ENCODE measurements around the gene SEMA3A. TPM values are rescaled to one million over a fixed set of nuclear protein-coding genes. Genes with fewer than 3 reads are reported as not detected.

Gene SEMA3A
- polyA plus RNA-seq, 1 donor from 2014 or later: 22.8 TPM

DNA sequence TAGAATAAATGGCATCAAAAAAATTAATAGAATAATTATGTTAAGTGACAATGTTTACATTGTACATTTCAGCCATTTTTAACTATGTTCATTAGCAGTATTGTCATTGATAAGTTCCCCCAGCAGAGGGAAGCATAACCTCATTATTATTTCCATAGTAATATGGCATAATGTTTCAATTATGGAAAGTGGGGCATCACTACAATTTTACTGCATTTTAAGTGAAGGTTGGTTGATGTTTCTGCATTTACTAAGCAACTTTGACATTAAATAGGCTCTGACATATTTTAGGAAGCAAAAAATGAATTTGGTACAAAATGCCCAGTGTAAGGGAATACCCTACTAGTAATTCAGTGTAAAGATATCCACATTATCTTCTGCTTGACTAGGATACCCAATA is 218.3 kb downstream of the SEMA3A start:
- H4K20me1 ChIP-seq (ENCODE audit: insufficient read depth): no peaks in the 10 kb centered on the region
- no peak overlapping the region for H3K27ac ChIP-seq (ENCODE audit: low read length)
- H3K4me3 ChIP-seq (ENCODE audit: low read length): no peak overlapping the region
- H3K27me3 ChIP-seq (ENCODE audit: insufficient read depth, low read depth, low read length): no peaks in the 10 kb centered on the region
- no peaks in the 10 kb centered on the region for H3F3A ChIP-seq (ENCODE audit: insufficient read depth, low read length, poor library complexity, severe bottlenecking)
- H2AFZ ChIP-seq (ENCODE audit: low read depth, low read length): no peak overlapping the region
- peak; percentile 94 for TF ChIP-seq SMC3 (conservative IDR thresholded peaks at IDR 0.05; ENCODE audit: poor library complexity)
- no peak for TF ChIP-seq EZH2 (IDR thresholded peaks at IDR 0.05; ENCODE audit: borderline replicate concordance, insufficient read depth, low read length, poor library complexity, severe bottlenecking)
- TF ChIP-seq EP300 (conservative IDR thresholded peaks at IDR 0.05; ENCODE audit: poor library complexity, severe bottlenecking): no peak
- TF ChIP-seq, protein P1, sequence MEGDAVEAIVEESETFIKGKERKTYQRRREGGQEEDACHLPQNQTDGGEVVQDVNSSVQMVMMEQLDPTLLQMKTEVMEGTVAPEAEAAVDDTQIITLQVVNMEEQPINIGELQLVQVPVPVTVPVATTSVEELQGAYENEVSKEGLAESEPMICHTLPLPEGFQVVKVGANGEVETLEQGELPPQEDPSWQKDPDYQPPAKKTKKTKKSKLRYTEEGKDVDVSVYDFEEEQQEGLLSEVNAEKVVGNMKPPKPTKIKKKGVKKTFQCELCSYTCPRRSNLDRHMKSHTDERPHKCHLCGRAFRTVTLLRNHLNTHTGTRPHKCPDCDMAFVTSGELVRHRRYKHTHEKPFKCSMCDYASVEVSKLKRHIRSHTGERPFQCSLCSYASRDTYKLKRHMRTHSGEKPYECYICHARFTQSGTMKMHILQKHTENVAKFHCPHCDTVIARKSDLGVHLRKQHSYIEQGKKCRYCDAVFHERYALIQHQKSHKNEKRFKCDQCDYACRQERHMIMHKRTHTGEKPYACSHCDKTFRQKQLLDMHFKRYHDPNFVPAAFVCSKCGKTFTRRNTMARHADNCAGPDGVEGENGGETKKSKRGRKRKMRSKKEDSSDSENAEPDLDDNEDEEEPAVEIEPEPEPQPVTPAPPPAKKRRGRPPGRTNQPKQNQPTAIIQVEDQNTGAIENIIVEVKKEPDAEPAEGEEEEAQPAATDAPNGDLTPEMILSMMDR (IDR thresholded peaks at IDR 0.05; ENCODE audit: poor library complexity, severe bottlenecking): peak; percentile 82
- peak; percentile 90 for TF ChIP-seq RAD21 (conservative IDR thresholded peaks at IDR 0.05)
- H3K36me3 ChIP-seq (ENCODE audit: insufficient read depth, low read length): no peaks in the 10 kb centered on the region
- H3K9me3 ChIP-seq (ENCODE audit: low read length): no peaks in the 10 kb centered on the region
- no peak overlapping the region for H3K4me2 ChIP-seq (ENCODE audit: low read length)
- H3K79me2 ChIP-seq (replicated peaks; ENCODE audit: insufficient read depth, low read length): no peaks in the 10 kb centered on the region
- H3K9me2 ChIP-seq (ENCODE audit: insufficient read depth, low read length): no peaks in the 10 kb centered on the region
- no peak overlapping the region for H3K9ac ChIP-seq (ENCODE audit: low read length)

DNA sequence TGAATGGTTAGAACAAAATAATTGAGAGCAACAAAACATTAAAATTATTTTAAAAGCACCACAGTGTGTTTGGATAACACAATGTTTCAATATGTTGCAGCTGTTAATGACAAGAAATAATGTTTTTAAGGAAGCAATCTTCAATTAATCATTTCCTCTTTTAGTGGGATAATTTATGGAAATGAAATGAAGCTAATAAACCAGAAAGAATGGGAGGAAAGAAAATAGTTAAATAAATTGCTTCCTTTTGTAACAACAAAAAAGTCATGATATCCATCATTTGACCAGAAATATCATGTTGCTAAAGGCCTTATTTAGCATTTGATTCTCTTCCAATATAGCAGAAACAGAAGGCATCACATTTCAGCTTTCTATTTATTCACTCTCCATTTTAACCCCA is 224.5 kb downstream of the SEMA3A start:
- Histone ChIP-seq H3K4me2 (ENCODE audit: low read length) (no peak overlapping the region), H3K9me2 (ENCODE audit: insufficient read depth, low read length) (no peaks in the 10 kb centered on the region), H3K79me2 (replicated peaks; ENCODE audit: insufficient read depth, low read length) (no peaks in the 10 kb centered on the region), H3K9me3 (ENCODE audit: low read length) (no peaks in the 10 kb centered on the region), H3K27me3 (ENCODE audit: insufficient read depth, low read depth, low read length) (no peaks in the 10 kb centered on the region), H3K4me3 (ENCODE audit: low read length) (no peak overlapping the region), H4K20me1 (ENCODE audit: insufficient read depth) (no peaks in the 10 kb centered on the region), H3K36me3 (ENCODE audit: insufficient read depth, low read length) (no peaks in the 10 kb centered on the region), H2AFZ (ENCODE audit: low read depth, low read length) (no peak overlapping the region), H3F3A (ENCODE audit: insufficient read depth, low read length, poor library complexity, severe bottlenecking) (no peaks in the 10 kb centered on the region), H3K9ac (ENCODE audit: low read length) (no peak overlapping the region), H3K27ac (ENCODE audit: low read length) (no peak overlapping the region)
- TF ChIP-seq, protein P1 (IDR thresholded peaks at IDR 0.05; ENCODE audit: poor library complexity, severe bottlenecking): no peak

DNA sequence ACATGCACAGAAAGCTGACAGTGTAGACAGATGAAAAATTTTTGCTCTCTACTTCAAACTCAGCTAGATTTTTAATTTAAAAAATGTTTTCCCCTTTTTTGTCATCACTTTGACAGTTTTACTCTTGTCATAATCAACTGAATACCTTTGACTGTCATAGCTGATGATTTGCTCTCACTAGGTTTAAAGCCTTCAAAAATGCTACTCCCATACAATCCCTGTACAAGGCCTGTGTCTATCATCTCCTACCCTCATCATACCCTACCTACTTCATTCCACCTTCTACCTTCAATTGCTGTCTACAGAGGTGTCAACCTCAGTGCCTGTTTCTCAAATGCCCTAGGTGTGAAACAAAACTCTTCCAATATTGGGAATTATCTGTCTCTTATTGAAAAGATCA is 230.3 kb downstream of the SEMA3A start:
- Histone ChIP-seq H3K79me2 (replicated peaks; ENCODE audit: insufficient read depth, low read length) (no peaks in the 10 kb centered on the region), H3K9me3 (ENCODE audit: low read length) (no peaks in the 10 kb centered on the region), H3K4me3 (ENCODE audit: low read length) (no peak overlapping the region), H3K36me3 (ENCODE audit: insufficient read depth, low read length) (peaks cover 5% of the 10 kb centered on the region), H3K9me2 (ENCODE audit: insufficient read depth, low read length) (no peaks in the 10 kb centered on the region), H3K27ac (ENCODE audit: low read length) (no peak overlapping the region), H3K4me2 (ENCODE audit: low read length) (no peak overlapping the region), H3K9ac (ENCODE audit: low read length) (no peak overlapping the region), H3K27me3 (ENCODE audit: insufficient read depth, low read depth, low read length) (no peaks in the 10 kb centered on the region), H2AFZ (ENCODE audit: low read depth, low read length) (no peak overlapping the region), H3F3A (ENCODE audit: insufficient read depth, low read length, poor library complexity, severe bottlenecking) (no peaks in the 10 kb centered on the region), H4K20me1 (ENCODE audit: insufficient read depth) (no peaks in the 10 kb centered on the region)
- TF ChIP-seq EP300 (conservative IDR thresholded peaks at IDR 0.05; ENCODE audit: poor library complexity, severe bottlenecking) (peak; percentile 58), TAF1 (IDR thresholded peaks at IDR 0.05; ENCODE audit: low read depth) (no peak), EZH2 (IDR thresholded peaks at IDR 0.05; ENCODE audit: borderline replicate concordance, insufficient read depth, low read length, poor library complexity, severe bottlenecking) (no peak), SMC3 (conservative IDR thresholded peaks at IDR 0.05; ENCODE audit: poor library complexity) (no peak), RAD21 (conservative IDR thresholded peaks at IDR 0.05) (no peak), POLR2AphosphoS5 (IDR thresholded peaks at IDR 0.05) (no peak), MXI1 (conservative IDR thresholded peaks at IDR 0.05; ENCODE audit: poor library complexity, severe bottlenecking) (no peak)
- TF ChIP-seq, protein P2, sequence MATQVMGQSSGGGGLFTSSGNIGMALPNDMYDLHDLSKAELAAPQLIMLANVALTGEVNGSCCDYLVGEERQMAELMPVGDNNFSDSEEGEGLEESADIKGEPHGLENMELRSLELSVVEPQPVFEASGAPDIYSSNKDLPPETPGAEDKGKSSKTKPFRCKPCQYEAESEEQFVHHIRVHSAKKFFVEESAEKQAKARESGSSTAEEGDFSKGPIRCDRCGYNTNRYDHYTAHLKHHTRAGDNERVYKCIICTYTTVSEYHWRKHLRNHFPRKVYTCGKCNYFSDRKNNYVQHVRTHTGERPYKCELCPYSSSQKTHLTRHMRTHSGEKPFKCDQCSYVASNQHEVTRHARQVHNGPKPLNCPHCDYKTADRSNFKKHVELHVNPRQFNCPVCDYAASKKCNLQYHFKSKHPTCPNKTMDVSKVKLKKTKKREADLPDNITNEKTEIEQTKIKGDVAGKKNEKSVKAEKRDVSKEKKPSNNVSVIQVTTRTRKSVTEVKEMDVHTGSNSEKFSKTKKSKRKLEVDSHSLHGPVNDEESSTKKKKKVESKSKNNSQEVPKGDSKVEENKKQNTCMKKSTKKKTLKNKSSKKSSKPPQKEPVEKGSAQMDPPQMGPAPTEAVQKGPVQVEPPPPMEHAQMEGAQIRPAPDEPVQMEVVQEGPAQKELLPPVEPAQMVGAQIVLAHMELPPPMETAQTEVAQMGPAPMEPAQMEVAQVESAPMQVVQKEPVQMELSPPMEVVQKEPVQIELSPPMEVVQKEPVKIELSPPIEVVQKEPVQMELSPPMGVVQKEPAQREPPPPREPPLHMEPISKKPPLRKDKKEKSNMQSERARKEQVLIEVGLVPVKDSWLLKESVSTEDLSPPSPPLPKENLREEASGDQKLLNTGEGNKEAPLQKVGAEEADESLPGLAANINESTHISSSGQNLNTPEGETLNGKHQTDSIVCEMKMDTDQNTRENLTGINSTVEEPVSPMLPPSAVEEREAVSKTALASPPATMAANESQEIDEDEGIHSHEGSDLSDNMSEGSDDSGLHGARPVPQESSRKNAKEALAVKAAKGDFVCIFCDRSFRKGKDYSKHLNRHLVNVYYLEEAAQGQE (IDR thresholded peaks at IDR 0.05; ENCODE audit: borderline replicate concordance): no peak
- TF ChIP-seq, protein P1 (IDR thresholded peaks at IDR 0.05; ENCODE audit: poor library complexity, severe bottlenecking): no peak

Data from neural cell (in vitro differentiated cells).